Chondrocyte (in vitro differentiated cells): Measurements from ENCODE around the gene HCN2. TPM values are rescaled to one million over a fixed set of nuclear protein-coding genes. Genes with fewer than 3 reads are reported as not detected.

ENCODE experiments used
- DNase-seq: peaks from one replicate; pipeline ENCODE4 v3.0.0; 2021; ENCODE audit warnings: mixed read lengths, low spot score
- H3K27ac Mint-ChIP-seq: one replicate; pipeline ENCODE4 v1.8.0; 2021; ENCODE audit warnings: mild to moderate bottlenecking, moderate library complexity, mixed read lengths; ENCODE audit not compliant: unreplicated experiment
- H3K27me3 Mint-ChIP-seq: 2 replicates; pipeline ENCODE4 v1.8.0; 2021; ENCODE audit warnings: low read depth, mixed read lengths
- H3K36me3 Mint-ChIP-seq: 2 replicates; pipeline ENCODE4 v1.8.0; 2021; ENCODE audit warnings: low read depth, mixed read lengths
- H3K4me1 Mint-ChIP-seq: 2 replicates; pipeline ENCODE4 v1.8.0; 2021; ENCODE audit warnings: low read depth, mild to moderate bottlenecking, mixed read lengths
- H3K4me3 Mint-ChIP-seq: one replicate; pipeline ENCODE4 v1.8.0; 2021; ENCODE audit warnings: mild to moderate bottlenecking, moderate library complexity, mixed read lengths; ENCODE audit not compliant: unreplicated experiment
- H3K9me3 Mint-ChIP-seq: 2 replicates; pipeline ENCODE4 v1.8.0; 2021; ENCODE audit warnings: low read depth, mixed read lengths
- CTCF ChIP-seq: fragments of 200-600 bp; sonication (generic); IDR thresholded peaks from 2 replicates; pipeline ENCODE4 v1.5.0; 2021; ENCODE audit warnings: antibody characterized with exemption, mild to moderate bottlenecking, moderate library complexity
- total RNA-seq: library from RNA; stranded (reverse); gene quantifications from 3 replicates; pipeline ENCODE4 v1.2.1, GENCODE V29; 2021

The HCN2 gene
- total RNA-seq, 1 donor from 2014 or later = 6.2 TPM

GRCh38 chr19:556611-557382, 32.9 kb upstream of the HCN2 start:
- Mint-ChIP-seq H3K9me3 (no peaks in the 10 kb centered on the region), H3K27ac (no peak overlapping the region), H3K36me3 (no peaks in the 10 kb centered on the region), H3K27me3 (no peaks in the 10 kb centered on the region), H3K4me3 (no peak overlapping the region), H3K4me1 (peaks cover 6% of the 10 kb centered on the region)
- DNase-seq = peak; percentile 82
- no peak for TF ChIP-seq CTCF

GRCh38 chr19:558770-559439, 30.8 kb upstream of the HCN2 start:
- no peak for TF ChIP-seq CTCF
- Mint-ChIP-seq H3K4me3 (no peak overlapping the region), H3K36me3 (no peaks in the 10 kb centered on the region), H3K4me1 (peaks cover 6% of the 10 kb centered on the region), H3K27me3 (no peaks in the 10 kb centered on the region), H3K9me3 (no peaks in the 10 kb centered on the region), H3K27ac (no peak overlapping the region)
- DNase-seq = peak; percentile 66

- TF ChIP-seq CTCF = no peak
- no peak overlapping the region for H3K4me3 Mint-ChIP-seq
- H3K9me3 Mint-ChIP-seq = no peaks in the 10 kb centered on the region
Observed at GRCh38 chr19:560121-560520, 29.6 kb upstream of the HCN2 start.

GRCh38 chr19:566403-566802, 23.3 kb upstream of the HCN2 start:
- no peak for TF ChIP-seq CTCF
- Mint-ChIP-seq H3K27ac (no peak overlapping the region), H3K9me3 (no peaks in the 10 kb centered on the region), H3K4me3 (no peak overlapping the region), H3K4me1 (peaks cover 9% of the 10 kb centered on the region), H3K36me3 (no peaks in the 10 kb centered on the region), H3K27me3 (no peaks in the 10 kb centered on the region)
- DNase-seq = no peak

More at GRCh38 chr19:560121-560520, 29.6 kb upstream of the HCN2 start:
- DNase-seq = no peak
- Mint-ChIP-seq H3K36me3 (no peaks in the 10 kb centered on the region), H3K4me1 (peaks cover 6% of the 10 kb centered on the region), H3K27me3 (no peaks in the 10 kb centered on the region), H3K27ac (no peak overlapping the region)

GRCh38 chr19:566844-567243, 22.8 kb upstream of the HCN2 start:
- H3K9me3 Mint-ChIP-seq = no peaks in the 10 kb centered on the region
- no peak overlapping the region for H3K4me3 Mint-ChIP-seq
- no peak for DNase-seq
- no peak for TF ChIP-seq CTCF
- H3K27me3 Mint-ChIP-seq = no peaks in the 10 kb centered on the region
- H3K36me3 Mint-ChIP-seq = no peaks in the 10 kb centered on the region
- no peak overlapping the region for H3K27ac Mint-ChIP-seq
- peaks cover 13% of the 10 kb centered on the region for H3K4me1 Mint-ChIP-seq
